K562 (cell line): ENCODE results near the gene SLC22A23. TPM values are rescaled to one million over a fixed set of nuclear protein-coding genes. Genes with fewer than 3 reads are reported as not detected.

Experiments
- ATAC-seq: fragments of 200-7000 bp; cut with Tn5 transposase; 3 replicates; pipeline ENCODE4 v1.9.1; 2020; ENCODE audit warnings: moderate library complexity
- BruUV-seq: library from RNA; stranded (reverse); fragments of 400-500 nt; replicated peaks from 2 replicates; lab custom pipeline; 2021; lab: Mats Ljungman, UMichigan
- CTCF ChIA-PET: fragments of 300-600 bp; formaldehyde crosslinking; extraction: SDS; loops from one replicate; lab custom pipeline; 2021; ENCODE audit warnings: low intra/inter-chr PET ratio; lab: Yijun Ruan, JAX
- POLR2A ChIA-PET: fragments of 300-600, 350-650 bp; sonication (Branson Sonifier 250); formaldehyde crosslinking; extraction: SDS; loops from one replicate; lab custom pipeline; 2021; ENCODE audit warnings: antibody characterized with exemption, inconsistent platforms; lab: Yijun Ruan, JAX
- DNase-seq, 4 experiments: peaks; one replicate each; pipeline versions ENCODE4 v3.0.0 to v3.0.0-alpha.2; 2011 to 2018; ENCODE audit warnings: low spot score in 3 of 4, mixed read lengths in 3 of 4; ENCODE audit errors: extremely low read depth in 1 of 4
- FAIRE-seq: peaks from 2 replicates; lab custom pipeline; 2011; peaks lifted over from hg19 to GRCh38; lab: Jason Lieb, UNC
- H2AFZ ChIP-seq: 2 replicates; pipeline ENCODE4 v1.6.0; 2011; ENCODE audit warnings: low read depth, low read length, control low read depth, inconsistent platforms
- H3K27ac ChIP-seq: fragments of 200-600 bp; 3 replicates; pipeline ENCODE4 v1.8.0; 2011; ENCODE audit warnings: low read depth, mild to moderate bottlenecking, control low read depth, inconsistent platforms, low read length, moderate library complexity, mixed read lengths; ENCODE audit errors: extremely low read depth
- H3K27me3 ChIP-seq, 2 experiments: fragments of 300-600 bp in 1 of 2; 2 replicates in 1 of 2; 3 replicates in 1 of 2; pipeline versions ENCODE4 v1.6.0 to v1.8.0; 2011; ENCODE audit warnings: inconsistent platforms in 2 of 2, low read length in 2 of 2, mild to moderate bottlenecking in 1 of 2, mixed read lengths in 1 of 2, moderate library complexity in 1 of 2; ENCODE audit not compliant: control insufficient read depth in 2 of 2, insufficient read depth in 2 of 2
- H3K36me3 ChIP-seq: fragments of 300-600 bp; 3 replicates; pipeline ENCODE4 v1.8.0; 2011; ENCODE audit warnings: mild to moderate bottlenecking, low read length, inconsistent platforms; ENCODE audit not compliant: control insufficient read depth, insufficient read depth
- H3K4me1 ChIP-seq, 2 experiments: fragments of 200-600 bp in 1 of 2; replicated peaks in 1 of 2; 2 replicates in 1 of 2; 3 replicates in 1 of 2; pipeline versions ENCODE4 v1.5.1 to v1.8.0; 2011; ENCODE audit warnings: inconsistent platforms in 2 of 2, low read length in 2 of 2, mild to moderate bottlenecking in 1 of 2, mixed read lengths in 1 of 2, moderate library complexity in 1 of 2; ENCODE audit not compliant: control insufficient read depth in 2 of 2, insufficient read depth in 2 of 2
- H3K4me2 ChIP-seq: 2 replicates; pipeline ENCODE4 v1.6.1; 2011; ENCODE audit warnings: low read length, control low read depth, inconsistent platforms, mixed read lengths; ENCODE audit not compliant: insufficient read depth
- H3K4me3 ChIP-seq: fragments of 200-600 bp; sonication (generic), shearing (Covaris generic); 2 replicates; pipeline ENCODE4 v1.5.1; 2016; ENCODE audit warnings: control low read depth, inconsistent platforms
- H3K79me2 ChIP-seq: fragments of 200-600 bp; 3 replicates; pipeline ENCODE4 v1.8.0; 2011; ENCODE audit warnings: low read length, inconsistent platforms; ENCODE audit not compliant: control insufficient read depth, insufficient read depth
- H3K9ac ChIP-seq, 2 experiments: 2 replicates each; pipeline versions ENCODE4 v1.6.0 to v1.6.1; 2011; ENCODE audit warnings: low read depth in 2 of 2, low read length in 2 of 2, control low read depth in 1 of 2, inconsistent platforms in 1 of 2, mild to moderate bottlenecking in 1 of 2, mixed read lengths in 1 of 2; ENCODE audit not compliant: insufficient read depth in 1 of 2
- H3K9me1 ChIP-seq: one replicate; pipeline ENCODE4 v1.6.0; 2011; ENCODE audit warnings: inconsistent platforms, mild to moderate bottlenecking, low read length, moderate library complexity; ENCODE audit not compliant: control insufficient read depth, insufficient read depth
- H3K9me3 ChIP-seq: replicated peaks from 2 replicates; pipeline ENCODE4 v1.5.1; 2011; ENCODE audit warnings: low read depth, low read length, inconsistent platforms; ENCODE audit not compliant: control insufficient read depth, insufficient read depth
- H4K20me1 ChIP-seq: replicated peaks from 2 replicates; pipeline ENCODE4 v1.6.1; 2011; ENCODE audit warnings: low read length, inconsistent platforms, mixed read lengths; ENCODE audit not compliant: control insufficient read depth, insufficient read depth
- CREB3 ChIP-seq: fragments of 450-650 bp; conservative IDR thresholded peaks from 2 replicates; pipeline ENCODE4 v1.6.1; 2016; ENCODE audit warnings: missing genetic modification characterization, low read depth, mild to moderate bottlenecking, missing compliant biosample characterization, moderate library complexity
- ESRRA ChIP-seq: fragments of 450-650 bp; IDR thresholded peaks from 2 replicates; pipeline ENCODE4 v1.6.1; 2014; ENCODE audit warnings: low read depth, mild to moderate bottlenecking, moderate library complexity, borderline replicate concordance
- GATAD2A ChIP-seq: fragments of 450-650 bp; IDR thresholded peaks from 2 replicates; pipeline ENCODE4 v1.6.1; 2017
- GATAD2B ChIP-seq: fragments of 450-650 bp; IDR thresholded peaks from 2 replicates; pipeline ENCODE4 v1.6.1; 2017; ENCODE audit warnings: mild to moderate bottlenecking, borderline replicate concordance
- LARP7 ChIP-seq: fragments of 450-650 bp; IDR thresholded peaks from 2 replicates; pipeline ENCODE4 v1.6.1; 2016
- MCM7 ChIP-seq, 2 experiments: fragments of 450-650 bp; IDR thresholded peaks; 2 replicates each; pipeline ENCODE4 v1.6.1; 2016 to 2018
- PTTG1 ChIP-seq: fragments of 450-650 bp; IDR thresholded peaks from 2 replicates; pipeline ENCODE4 v1.6.1; 2016; ENCODE audit warnings: low read depth, mild to moderate bottlenecking, missing genetic modification characterization, missing compliant biosample characterization
- TCF7 ChIP-seq: sonication (generic); IDR thresholded peaks from 2 replicates; pipeline ENCODE4 v1.6.1; 2016; ENCODE audit warnings: antibody characterized with exemption, borderline replicate concordance
- ZNF124 ChIP-seq: sonication (generic); formaldehyde crosslinking; IDR thresholded peaks from 2 replicates; pipeline ENCODE4 v1.8.1; 2022; ENCODE audit warnings: missing genetic modification reagents
- WGBS: fragments of 100-300 bp; shearing (Covaris generic); methylation state at CpG from one replicate; pipeline ENCODE4 v1.1.6; 2016; ENCODE audit warnings: low coverage, mixed read lengths; ENCODE audit not compliant: insufficient coverage; ENCODE audit errors: missing lambda C conversion rate; 5-methylcytosine and 5-hydroxymethylcytosine counted together
- in situ Hi-C: fragments of 300-500 bp; cut with MboI; formaldehyde crosslinking; loops from 4 replicates; pipeline ENCODE4 v1.15.0; 2018; ENCODE audit warnings: inconsistent platforms, mixed read lengths
- intact Hi-C: fragments of 100-400 bp; cut with micrococcal nuclease; formaldehyde crosslinking; loops from 2 replicates; pipeline ENCODE4 v1.14.2; 2022
- polyA plus RNA-seq, 8 experiments: library from polyadenylated mRNA; depleted of rRNA in 4 of 8; stranded (reverse) in 5 of 8; unstranded in 3 of 8; fragments of >200 nt; fragmentation: Nextera tagmentation in 2 of 8; fragmentation: Illumina TruSeq in 1 of 8; extraction: Ambion mirVana in 2 of 8; extraction: Trizol in 1 of 8; gene quantifications; 2 replicates each; pipeline versions ENCODE4 v1.2.1 to v1.2.3, GENCODE V29; 2011 to 2014; ENCODE audit warnings: inconsistent platforms in 1 of 8, missing spikeins in 1 of 8
- total RNA-seq, 7 experiments: library from RNA; depleted of rRNA in 6 of 7; stranded (reverse); fragments of >200 nt in 6 of 7; fragmentation: Illumina TruSeq in 2 of 7; extraction: Trizol in 2 of 7; gene quantifications; 2 replicates each; pipeline versions ENCODE4 v1.2.1 to v1.2.3, GENCODE V29; 2011 to 2021; ENCODE audit warnings: low replicate concordance in 1 of 7
- TF ChIP-seq, protein P1 (sequence below): sonication (generic); formaldehyde crosslinking; IDR thresholded peaks from 2 replicates; pipeline ENCODE4 v1.8.0; 2022; ENCODE audit warnings: missing genetic modification reagents, mild to moderate bottlenecking, borderline replicate concordance
- TF ChIP-seq, protein P2 (sequence below): IDR thresholded peaks from 2 replicates; pipeline ENCODE4 v1.6.1; 2011; ENCODE audit warnings: borderline replicate concordance, low read depth, mild to moderate bottlenecking, moderate library complexity, low read length; ENCODE audit not compliant: insufficient read depth, poor library complexity, severe bottlenecking

SLC22A23 gene
- total and polyA plus RNA-seq, 9 of the 15 experiments (the other 6 are each of a cell fraction or from before 2014, with no cell fraction given): 0.30 to 8.7 (median 2.5) TPM

GRCh38 chr6:3316818-3317217 lies 140.0 kb downstream of the SLC22A23 start:
- ChIA-PET CTCF (interaction anchor here (0.6 kb wide), 1 partner anchor 190 kb away, joined by 3 read pairs; no protein-coding TSS in a partner anchor), POLR2A (interaction anchor here (0.8 to 2.0 kb wide), 5 partner anchors 9 to 215 kb away, joined by 3 to 5 read pairs (median 3); no protein-coding TSS in a partner anchor)
- ATAC-seq (no peak), DNase-seq (no peak), FAIRE-seq (no peak)
- Histone ChIP-seq H3K9me1 (no peaks in the 10 kb centered on the region), H3K9me3 (no peaks in the 10 kb centered on the region), H2AFZ (no peak overlapping the region), H3K36me3 (no peaks in the 10 kb centered on the region; the same call in 2 of the 3 replicates), H3K4me3 (no peak overlapping the region), H3K27me3 (no peaks in the 10 kb centered on the region), H3K27ac (no peak overlapping the region), H3K9ac (no peak overlapping the region), H4K20me1 (no peaks in the 10 kb centered on the region; the same call in 1 of the 2 replicates), H3K4me1 (peaks cover 0 to 3% of the 10 kb centered on the region in 2 experiments; a peak in 1 of 5 replicates), H3K79me2 (no peaks in the 10 kb centered on the region), H3K4me2 (no peak overlapping the region)
- TF ChIP-seq GATAD2B (no peak), LARP7 (no peak), TCF7 (no peak), ESRRA (no peak), GATAD2A (no peak), MCM7 (IDR thresholded peaks at IDR 0.05) (no peak), ZNF124 (CRISPR knock-in tag) (no peak), PTTG1 (tag) (no peak), CREB3 (tag) (no peak)
- TF ChIP-seq, protein P1, sequence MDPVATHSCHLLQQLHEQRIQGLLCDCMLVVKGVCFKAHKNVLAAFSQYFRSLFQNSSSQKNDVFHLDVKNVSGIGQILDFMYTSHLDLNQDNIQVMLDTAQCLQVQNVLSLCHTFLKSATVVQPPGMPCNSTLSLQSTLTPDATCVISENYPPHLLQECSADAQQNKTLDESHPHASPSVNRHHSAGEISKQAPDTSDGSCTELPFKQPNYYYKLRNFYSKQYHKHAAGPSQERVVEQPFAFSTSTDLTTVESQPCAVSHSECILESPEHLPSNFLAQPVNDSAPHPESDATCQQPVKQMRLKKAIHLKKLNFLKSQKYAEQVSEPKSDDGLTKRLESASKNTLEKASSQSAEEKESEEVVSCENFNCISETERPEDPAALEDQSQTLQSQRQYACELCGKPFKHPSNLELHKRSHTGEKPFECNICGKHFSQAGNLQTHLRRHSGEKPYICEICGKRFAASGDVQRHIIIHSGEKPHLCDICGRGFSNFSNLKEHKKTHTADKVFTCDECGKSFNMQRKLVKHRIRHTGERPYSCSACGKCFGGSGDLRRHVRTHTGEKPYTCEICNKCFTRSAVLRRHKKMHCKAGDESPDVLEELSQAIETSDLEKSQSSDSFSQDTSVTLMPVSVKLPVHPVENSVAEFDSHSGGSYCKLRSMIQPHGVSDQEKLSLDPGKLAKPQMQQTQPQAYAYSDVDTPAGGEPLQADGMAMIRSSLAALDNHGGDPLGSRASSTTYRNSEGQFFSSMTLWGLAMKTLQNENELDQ: no peak
- TF ChIP-seq, protein P2, sequence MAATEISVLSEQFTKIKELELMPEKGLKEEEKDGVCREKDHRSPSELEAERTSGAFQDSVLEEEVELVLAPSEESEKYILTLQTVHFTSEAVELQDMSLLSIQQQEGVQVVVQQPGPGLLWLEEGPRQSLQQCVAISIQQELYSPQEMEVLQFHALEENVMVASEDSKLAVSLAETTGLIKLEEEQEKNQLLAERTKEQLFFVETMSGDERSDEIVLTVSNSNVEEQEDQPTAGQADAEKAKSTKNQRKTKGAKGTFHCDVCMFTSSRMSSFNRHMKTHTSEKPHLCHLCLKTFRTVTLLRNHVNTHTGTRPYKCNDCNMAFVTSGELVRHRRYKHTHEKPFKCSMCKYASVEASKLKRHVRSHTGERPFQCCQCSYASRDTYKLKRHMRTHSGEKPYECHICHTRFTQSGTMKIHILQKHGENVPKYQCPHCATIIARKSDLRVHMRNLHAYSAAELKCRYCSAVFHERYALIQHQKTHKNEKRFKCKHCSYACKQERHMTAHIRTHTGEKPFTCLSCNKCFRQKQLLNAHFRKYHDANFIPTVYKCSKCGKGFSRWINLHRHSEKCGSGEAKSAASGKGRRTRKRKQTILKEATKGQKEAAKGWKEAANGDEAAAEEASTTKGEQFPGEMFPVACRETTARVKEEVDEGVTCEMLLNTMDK: no peak
- in situ Hi-C loops: no loop called here
- intact Hi-C loops: no loop called here
- BruUV-seq: no TSS peak
- 63% methylated on average over 8 of the region's 8 CpGs for WGBS
